Mesendoderm (in vitro differentiated cells): ENCODE measurements around the gene NUP62.
A peak's percentile ranks its signal among the peaks of the same experiment; 100 is the strongest.

ENCODE experiments used
- DNase-seq: peaks from one replicate; pipeline ENCODE4 v3.0.0; 2013
- H2AK5ac ChIP-seq: 2 replicates; pipeline ENCODE4 v1.6.1; 2013; ENCODE audit warnings: low read length, inconsistent platforms
- H2BK120ac ChIP-seq: 2 replicates; pipeline ENCODE4 v1.6.1; 2013; ENCODE audit warnings: low read depth, mild to moderate bottlenecking, low read length, moderate library complexity, mixed read lengths
- H2BK15ac ChIP-seq: replicated peaks from 2 replicates; pipeline ENCODE4 v1.6.1; 2013; ENCODE audit warnings: low read depth, mild to moderate bottlenecking, moderate library complexity
- H2BK5ac ChIP-seq: 2 replicates; pipeline ENCODE4 v1.6.1; 2013; ENCODE audit warnings: low read length, inconsistent platforms
- H3K18ac ChIP-seq: 2 replicates; pipeline ENCODE4 v1.6.1; 2013; ENCODE audit warnings: mild to moderate bottlenecking, low read length, mixed read lengths
- H3K23ac ChIP-seq: one replicate; pipeline ENCODE4 v1.6.1; 2013; ENCODE audit warnings: low read length
- H3K27ac ChIP-seq: 2 replicates; pipeline ENCODE4 v1.5.1; 2013; ENCODE audit warnings: low read depth, mild to moderate bottlenecking, inconsistent platforms, low read length, moderate library complexity
- H3K27me3 ChIP-seq: 2 replicates; pipeline ENCODE4 v1.6.1; 2013; ENCODE audit warnings: low read length, control low read depth, mild to moderate bottlenecking, inconsistent platforms; ENCODE audit not compliant: insufficient read depth, poor library complexity
- H3K36me3 ChIP-seq: 2 replicates; pipeline ENCODE4 v1.6.1; 2013; ENCODE audit warnings: low read length, inconsistent platforms; ENCODE audit not compliant: control insufficient read depth, insufficient read depth
- H3K4ac ChIP-seq: one replicate; pipeline ENCODE4 v1.6.1; 2013; ENCODE audit warnings: low read depth, mild to moderate bottlenecking, low read length, moderate library complexity
- H3K4me1 ChIP-seq: 2 replicates; pipeline ENCODE4 v1.6.1; 2013; ENCODE audit warnings: low read depth, low read length, inconsistent platforms; ENCODE audit not compliant: control insufficient read depth
- H3K4me2 ChIP-seq: 2 replicates; pipeline ENCODE4 v1.6.1; 2013; ENCODE audit warnings: low read length
- H3K4me3 ChIP-seq: 2 replicates; pipeline ENCODE4 v1.5.1; 2013; ENCODE audit warnings: mild to moderate bottlenecking, low read length
- H3K56ac ChIP-seq: one replicate; pipeline ENCODE4 v1.6.1; 2013; ENCODE audit warnings: low read length
- H3K79me1 ChIP-seq: 2 replicates; pipeline ENCODE4 v1.6.1; 2013; ENCODE audit warnings: low read length, inconsistent platforms
- H3K79me2 ChIP-seq: 2 replicates; pipeline ENCODE4 v1.6.1; 2013; ENCODE audit warnings: mild to moderate bottlenecking, low read length; ENCODE audit not compliant: control insufficient read depth, insufficient read depth
- H3K9ac ChIP-seq: 2 replicates; pipeline ENCODE4 v1.6.1; 2013; ENCODE audit warnings: low read length, inconsistent platforms
- H4K5ac ChIP-seq: one replicate; pipeline ENCODE4 v1.6.1; 2013; ENCODE audit warnings: low read length
- H4K8ac ChIP-seq: one replicate; pipeline ENCODE4 v1.6.1; 2013; ENCODE audit warnings: low read depth, mild to moderate bottlenecking, control low read depth, low read length, moderate library complexity
- WGBS: extraction: QIAGEN DNeasy Blood & Tissue Kit; methylation state at CpG from one replicate; pipeline ENCODE4 v1.1.7; 2013; ENCODE audit warnings: low lambda C conversion rate, missing lambda C conversion rate; ENCODE audit not compliant: insufficient coverage; ENCODE audit errors: extremely low coverage; 5-methylcytosine and 5-hydroxymethylcytosine counted together

The NUP62 gene

GRCh38 chr19:49860336-49861102 is 68.8 kb downstream of the NUP62 start:
- no peak overlapping the region for H3K18ac ChIP-seq
- H3K4me1 ChIP-seq = no peaks in the 10 kb centered on the region
- H3K9ac ChIP-seq = no peak overlapping the region
- peaks cover 10% of the 10 kb centered on the region for H3K79me2 ChIP-seq
- peaks cover 23% of the 10 kb centered on the region for H3K36me3 ChIP-seq
- H3K4me3 ChIP-seq = no peak overlapping the region
- H2BK5ac ChIP-seq = no peak overlapping the region
- H3K4ac ChIP-seq = no peak overlapping the region
- H2AK5ac ChIP-seq = no peak overlapping the region
- H2BK120ac ChIP-seq = no peak overlapping the region
- peak overlapping the region; percentile 7 for H3K56ac ChIP-seq
- no peak overlapping the region for H3K27ac ChIP-seq
- peaks cover 7% of the 10 kb centered on the region for H3K79me1 ChIP-seq
- H2BK15ac ChIP-seq = no peak overlapping the region
- WGBS = no CpG with 5 or more reads among the region's 17 CpGs
- no peak for DNase-seq
- no peaks in the 10 kb centered on the region for H3K27me3 ChIP-seq
- no peak overlapping the region for H4K8ac ChIP-seq
- no peak overlapping the region for H3K4me2 ChIP-seq
- H4K5ac ChIP-seq = no peak overlapping the region
- H3K23ac ChIP-seq = no peak overlapping the region

GRCh38 chr19:49859682-49860335 is 69.5 kb downstream of the NUP62 start:
- Histone ChIP-seq H3K27ac (no peak overlapping the region), H3K79me2 (peaks cover 6% of the 10 kb centered on the region), H4K8ac (no peak overlapping the region), H3K23ac (no peak overlapping the region), H3K27me3 (no peaks in the 10 kb centered on the region), H4K5ac (no peak overlapping the region), H3K4me1 (no peaks in the 10 kb centered on the region), H3K4me3 (no peak overlapping the region), H2BK5ac (no peak overlapping the region), H3K9ac (no peak overlapping the region), H2AK5ac (no peak overlapping the region), H3K36me3 (peaks cover 23% of the 10 kb centered on the region), H3K4me2 (no peak overlapping the region), H3K4ac (no peak overlapping the region), H2BK15ac (no peak overlapping the region), H3K56ac (no peak overlapping the region), H2BK120ac (no peak overlapping the region), H3K79me1 (peaks cover 7% of the 10 kb centered on the region), H3K18ac (no peak overlapping the region)
- no peak for DNase-seq
- no CpG with 5 or more reads among the region's 22 CpGs for WGBS

- H4K5ac ChIP-seq = no peak overlapping the region
- H2AK5ac ChIP-seq = no peak overlapping the region
- no peak overlapping the region for H3K56ac ChIP-seq
- H2BK120ac ChIP-seq = no peak overlapping the region
- H3K9ac ChIP-seq = no peak overlapping the region
- no peak overlapping the region for H4K8ac ChIP-seq
- no peak overlapping the region for H3K23ac ChIP-seq
- no CpG with 5 or more reads among the region's 37 CpGs for WGBS
- H3K79me1 ChIP-seq = peaks cover 10% of the 10 kb centered on the region
- no peaks in the 10 kb centered on the region for H3K4me1 ChIP-seq
- H2BK15ac ChIP-seq = no peak overlapping the region
- peaks cover 8% of the 10 kb centered on the region for H3K79me2 ChIP-seq
- no peaks in the 10 kb centered on the region for H3K27me3 ChIP-seq
- H2BK5ac ChIP-seq = no peak overlapping the region
- H3K4ac ChIP-seq = no peak overlapping the region
- peaks cover 16% of the 10 kb centered on the region for H3K36me3 ChIP-seq
- no peak for DNase-seq
- no peak overlapping the region for H3K27ac ChIP-seq
- H3K18ac ChIP-seq = no peak overlapping the region
- no peak overlapping the region for H3K4me3 ChIP-seq
- no peak overlapping the region for H3K4me2 ChIP-seq
Observed at GRCh38 chr19:49858088-49858985, 71.0 kb downstream of the NUP62 start.

GRCh38 chr19:49857838-49858087 is 71.5 kb downstream of the NUP62 start:
- no peak overlapping the region for H3K23ac ChIP-seq
- no peak overlapping the region for H3K18ac ChIP-seq
- no peak overlapping the region for H3K4me3 ChIP-seq
- H3K4me1 ChIP-seq = peaks cover under 1% of the 10 kb centered on the region
- H3K79me1 ChIP-seq = peaks cover 12% of the 10 kb centered on the region
- no peak overlapping the region for H3K27ac ChIP-seq
- H3K9ac ChIP-seq = no peak overlapping the region
- peaks cover 17% of the 10 kb centered on the region for H3K36me3 ChIP-seq
- peaks cover 13% of the 10 kb centered on the region for H3K79me2 ChIP-seq
- H2BK5ac ChIP-seq = no peak overlapping the region
- no peak overlapping the region for H2BK15ac ChIP-seq
- no peaks in the 10 kb centered on the region for H3K27me3 ChIP-seq
- no peak overlapping the region for H2BK120ac ChIP-seq
- H3K56ac ChIP-seq = no peak overlapping the region
- no peak overlapping the region for H4K8ac ChIP-seq
- no CpG with 5 or more reads among the region's 5 CpGs for WGBS
- H3K4ac ChIP-seq = no peak overlapping the region
- H2AK5ac ChIP-seq = no peak overlapping the region
- DNase-seq = no peak
- H4K5ac ChIP-seq = no peak overlapping the region
- H3K4me2 ChIP-seq = no peak overlapping the region

GRCh38 chr19:49857061-49857837 is 72.1 kb downstream of the NUP62 start:
- Histone ChIP-seq H2BK15ac (no peak overlapping the region), H3K4me2 (no peak overlapping the region), H3K79me1 (peaks cover 17% of the 10 kb centered on the region), H4K8ac (no peak overlapping the region), H2BK5ac (no peak overlapping the region), H3K9ac (no peak overlapping the region), H4K5ac (no peak overlapping the region), H3K36me3 (peaks cover 21% of the 10 kb centered on the region), H3K27me3 (no peaks in the 10 kb centered on the region), H2BK120ac (no peak overlapping the region), H3K56ac (no peak overlapping the region), H3K27ac (no peak overlapping the region), H3K23ac (no peak overlapping the region), H2AK5ac (no peak overlapping the region), H3K4ac (no peak overlapping the region), H3K18ac (no peak overlapping the region), H3K4me1 (peaks cover 6% of the 10 kb centered on the region), H3K4me3 (no peak overlapping the region), H3K79me2 (peaks cover 18% of the 10 kb centered on the region)
- no CpG with 5 or more reads among the region's 26 CpGs for WGBS
- no peak for DNase-seq
